PC-9 (cell line): Measurements from ENCODE around the gene RMI2.

Experiments used
- CTCF ChIP-seq: fragments of 200-600 bp; sonication (generic); conservative IDR thresholded peaks from 2 replicates; pipeline ENCODE4 v1.6.1; 2017; ENCODE audit warnings: mixed run types, antibody characterized with exemption, mild to moderate bottlenecking, moderate library complexity
- EZH2 ChIP-seq: fragments of 200-600 bp; sonication (generic); IDR thresholded peaks from 2 replicates; pipeline ENCODE4 v1.8.0; 2017; ENCODE audit warnings: antibody characterized with exemption, low read depth

DNA sequence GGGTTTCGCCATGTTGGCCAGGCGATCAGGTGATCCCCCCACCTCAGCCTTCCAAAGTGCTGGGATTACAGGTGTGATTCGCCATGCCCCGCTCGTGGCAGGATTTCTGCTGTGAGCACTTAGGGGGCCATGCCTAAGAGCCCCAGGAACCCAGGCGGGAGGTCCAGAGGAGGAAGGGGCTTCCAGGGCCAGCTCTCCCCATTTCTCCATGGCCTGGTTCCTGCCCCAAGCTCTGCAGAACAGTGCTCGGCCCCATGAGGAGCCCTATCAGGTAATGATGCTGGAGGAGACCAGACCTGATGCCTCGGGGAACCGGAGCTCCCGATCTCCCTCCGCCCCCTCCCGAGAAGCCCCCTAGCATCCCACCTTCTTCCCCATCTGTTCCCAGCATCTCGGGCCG is 53.6 kb downstream of the RMI2 start:
- no peak for TF ChIP-seq CTCF
- no peak for TF ChIP-seq EZH2
